ENCODE measurements around the gene SLC6A11. TPM values are rescaled to one million over a fixed set of nuclear protein-coding genes. Genes with fewer than 3 reads are reported as not detected.

The SLC6A11 gene
- total RNA-seq, 4 donors from 2014 or later = 6.2 to 13.4 (median 9.5) TPM

GRCh38 chr3:10814623-10815022 lies 1.4 kb upstream of the SLC6A11 start:
- TF ChIP-seq POLR2A (IDR thresholded peaks at IDR 0.05) = no peak
- no peak for TF ChIP-seq CTCF (IDR thresholded peaks at IDR 0.05)
- intact Hi-C loops (cut with DNase I) = no loop called here
- DNase-seq = no peak

DNA sequence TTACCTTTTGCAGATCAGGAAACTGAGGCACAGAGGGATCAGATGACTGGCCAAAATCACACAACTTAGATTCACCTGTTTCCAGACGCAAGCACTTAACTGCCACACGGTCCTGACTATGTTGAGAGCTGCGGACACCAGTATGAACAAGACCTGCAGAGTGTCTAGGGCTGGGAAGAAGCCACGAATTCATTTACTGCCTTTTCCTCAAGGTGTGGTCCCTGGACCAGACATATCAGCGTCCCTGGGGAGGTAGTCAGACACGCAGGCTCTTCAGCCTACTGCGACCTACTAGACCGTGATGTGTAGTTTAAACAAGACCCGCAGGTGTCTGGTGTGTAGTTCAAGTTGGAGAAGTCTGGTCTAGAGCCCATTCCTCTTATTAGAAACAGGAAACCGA lies 541 bp upstream of the SLC6A11 start:
- intact Hi-C loops (cut with DNase I) = no loop called here
- Histone ChIP-seq H3K9me3 (no peaks in the 10 kb centered on the region), H3K4me1 (peaks cover 8 to 23% (median 8%) of the 10 kb centered on the region in 3 donors), H3K27ac (peak overlapping the region in 1 of 4 donors; percentile 40), H3K4me3 (peak overlapping the region; percentile 40 to 67 (median 50)), H3K27me3 (peaks cover 0 to 47% (median 0%) of the 10 kb centered on the region in 4 donors), H3K36me3 (no peaks in the 10 kb centered on the region)
- no peak for DNase-seq
- 72 to 79% methylated on average over 9 to 10 of the region's 10 CpGs for WGBS, 2 donors
- TF ChIP-seq POLR2A (IDR thresholded peaks at IDR 0.05) (no peak), CTCF (IDR thresholded peaks at IDR 0.05) (no peak)

More at GRCh38 chr3:10814623-10815022, 1.4 kb upstream of the SLC6A11 start:
- Histone ChIP-seq H3K4me1 (peaks cover 8 to 23% (median 8%) of the 10 kb centered on the region in 3 donors), H3K9me3 (no peaks in the 10 kb centered on the region), H3K27me3 (peaks cover 0 to 49% (median 0%) of the 10 kb centered on the region in 4 donors), H3K36me3 (no peaks in the 10 kb centered on the region), H3K4me3 (no peak overlapping the region), H3K27ac (no peak overlapping the region)
- WGBS, 2 donors = 63 to 73% methylated on average over 7 of the region's 7 CpGs

GRCh38 chr3:10816863-10817253 lies 830 bp downstream of the SLC6A11 start:
- intact Hi-C loops (cut with DNase I) = no loop called here
- Histone ChIP-seq H3K27ac (no peak overlapping the region), H3K9me3 (no peaks in the 10 kb centered on the region), H3K27me3 (peaks cover 0 to 44% (median 0%) of the 10 kb centered on the region in 4 donors), H3K4me3 (peak overlapping the region; percentile 40 to 67 (median 50)), H3K4me1 (peaks cover 8 to 23% (median 8%) of the 10 kb centered on the region in 3 donors), H3K36me3 (no peaks in the 10 kb centered on the region)
- TF ChIP-seq POLR2A (IDR thresholded peaks at IDR 0.05) = no peak
- TF ChIP-seq CTCF (IDR thresholded peaks at IDR 0.05) = no peak
- DNase-seq = no peak
- WGBS, 2 donors = 67 to 81% methylated on average over 8 to 9 of the region's 10 CpGs

DNA sequence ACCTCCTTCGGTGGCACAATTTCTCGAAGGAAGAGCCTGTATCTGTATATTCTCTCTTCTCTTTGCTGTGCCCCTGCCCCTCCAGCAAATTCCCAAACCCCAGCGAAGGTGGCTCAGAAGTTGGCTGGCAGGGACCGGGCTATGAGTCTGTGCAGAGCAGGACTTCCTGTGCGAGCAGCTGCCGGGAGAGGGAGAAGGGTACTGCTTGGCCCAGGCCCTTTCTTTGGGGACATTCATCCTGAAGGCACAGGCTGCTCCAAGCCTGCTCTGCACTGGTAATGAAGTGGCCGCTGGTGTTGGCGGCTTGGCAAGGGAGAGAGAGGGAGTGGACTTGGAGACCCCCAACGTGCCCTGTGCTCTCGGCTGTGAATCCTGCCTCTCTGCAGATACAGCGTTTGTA lies 1.5 kb downstream of the SLC6A11 start:
- WGBS, 2 donors = 54 to 66% methylated on average over 5 to 11 of the region's 11 CpGs
- no peak overlapping the region for H3K4me3 ChIP-seq
- DNase-seq = no peak
- H3K4me1 ChIP-seq = peaks cover 8 to 23% (median 8%) of the 10 kb centered on the region in 3 donors
- no peaks in the 10 kb centered on the region for H3K9me3 ChIP-seq
- no peaks in the 10 kb centered on the region for H3K36me3 ChIP-seq
- H3K27me3 ChIP-seq = peaks cover 0 to 44% (median 0%) of the 10 kb centered on the region in 4 donors
- TF ChIP-seq CTCF (IDR thresholded peaks at IDR 0.05) (no peak), POLR2A (IDR thresholded peaks at IDR 0.05) (no peak)
- intact Hi-C loops (cut with DNase I) = no loop called here
- no peak overlapping the region for H3K27ac ChIP-seq

DNA sequence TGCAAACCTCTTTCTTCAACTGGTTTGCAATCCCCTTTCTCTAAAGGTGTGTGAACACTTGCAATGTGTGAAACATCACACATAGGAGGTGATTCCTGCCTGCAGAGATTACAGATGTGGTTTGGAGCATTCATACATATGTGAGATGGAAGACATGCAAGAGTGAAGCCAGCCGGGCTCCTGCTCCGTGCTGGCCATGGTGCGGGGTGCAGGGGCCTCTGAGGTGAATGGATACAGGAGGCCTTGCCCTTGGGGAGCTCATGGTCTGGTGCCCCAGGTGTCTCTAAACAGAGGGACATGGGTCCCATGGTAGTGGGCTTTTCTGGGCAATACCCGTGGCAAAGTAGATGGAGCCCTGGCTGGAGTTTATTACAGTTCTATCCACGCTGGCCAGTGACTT lies 6.0 kb downstream of the SLC6A11 start:
- peaks cover 0 to 6% (median 0%) of the 10 kb centered on the region in 3 donors for H3K9me3 ChIP-seq
- peaks cover 0 to 7% (median under 1%) of the 10 kb centered on the region in 3 donors for H3K4me1 ChIP-seq
- 87 to 92% methylated on average over 4 of the region's 5 CpGs for WGBS, 2 donors
- peaks cover 0 to 7% (median 0%) of the 10 kb centered on the region in 4 donors for H3K27me3 ChIP-seq
- TF ChIP-seq CTCF (IDR thresholded peaks at IDR 0.05) (no peak), POLR2A (IDR thresholded peaks at IDR 0.05) (no peak)
- peaks cover 0 to 21% (median 0%) of the 10 kb centered on the region in 3 donors for H3K36me3 ChIP-seq
- H3K27ac ChIP-seq = no peak overlapping the region
- no peak for DNase-seq
- H3K4me3 ChIP-seq = no peak overlapping the region
- intact Hi-C loops (cut with DNase I) = no loop called here

Data from esophagus squamous epithelium (tissue), 5 donors.